Measurements from ENCODE around the gene RIMBP2.

- TF ChIP-seq CTCF (conservative IDR thresholded peaks at IDR 0.05; ENCODE audit: low read depth in 2 of 2) (no peak), CREB1 (CRISPR knock-in tag; IDR thresholded peaks at IDR 0.05; ENCODE audit: low read depth) (no peak), EZH2 (IDR thresholded peaks at IDR 0.05; ENCODE audit: low read depth, unreplicated experiment) (no peak), POLR2AphosphoS5 (IDR thresholded peaks at IDR 0.05; ENCODE audit: low read depth) (no peak), EZH2phosphoT487 (IDR thresholded peaks at IDR 0.05; ENCODE audit: unreplicated experiment) (no peak), REST (IDR thresholded peaks at IDR 0.05; ENCODE audit: unreplicated experiment) (no peak), ZNF331 (CRISPR knock-in tag; IDR thresholded peaks at IDR 0.05; ENCODE audit: low read depth) (no peak), ZNF114 (CRISPR knock-in tag; IDR thresholded peaks at IDR 0.05) (no peak), JUNB (IDR thresholded peaks at IDR 0.05; ENCODE audit: unreplicated experiment) (no peak)
- TF ChIP-seq, protein P1, sequence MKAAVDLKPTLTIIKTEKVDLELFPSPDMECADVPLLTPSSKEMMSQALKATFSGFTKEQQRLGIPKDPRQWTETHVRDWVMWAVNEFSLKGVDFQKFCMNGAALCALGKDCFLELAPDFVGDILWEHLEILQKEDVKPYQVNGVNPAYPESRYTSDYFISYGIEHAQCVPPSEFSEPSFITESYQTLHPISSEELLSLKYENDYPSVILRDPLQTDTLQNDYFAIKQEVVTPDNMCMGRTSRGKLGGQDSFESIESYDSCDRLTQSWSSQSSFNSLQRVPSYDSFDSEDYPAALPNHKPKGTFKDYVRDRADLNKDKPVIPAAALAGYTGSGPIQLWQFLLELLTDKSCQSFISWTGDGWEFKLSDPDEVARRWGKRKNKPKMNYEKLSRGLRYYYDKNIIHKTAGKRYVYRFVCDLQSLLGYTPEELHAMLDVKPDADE (IDR thresholded peaks at IDR 0.05): no peak
These were observed 193.8 kb downstream of the RIMBP2 start for GRCh38 chr12:130522244-130522834.
